TTC549 (cell line): ENCODE data around the gene TMX1.

Source experiments
- FAIRE-seq: peaks from 2 replicates; lab custom pipeline; 2012; peaks lifted over from hg19 to GRCh38; lab: Jason Lieb, UNC

The TMX1 gene

GRCh38 chr14:51293149-51293911 lies 53.3 kb downstream of the TMX1 start:
- no peak for FAIRE-seq

DNA sequence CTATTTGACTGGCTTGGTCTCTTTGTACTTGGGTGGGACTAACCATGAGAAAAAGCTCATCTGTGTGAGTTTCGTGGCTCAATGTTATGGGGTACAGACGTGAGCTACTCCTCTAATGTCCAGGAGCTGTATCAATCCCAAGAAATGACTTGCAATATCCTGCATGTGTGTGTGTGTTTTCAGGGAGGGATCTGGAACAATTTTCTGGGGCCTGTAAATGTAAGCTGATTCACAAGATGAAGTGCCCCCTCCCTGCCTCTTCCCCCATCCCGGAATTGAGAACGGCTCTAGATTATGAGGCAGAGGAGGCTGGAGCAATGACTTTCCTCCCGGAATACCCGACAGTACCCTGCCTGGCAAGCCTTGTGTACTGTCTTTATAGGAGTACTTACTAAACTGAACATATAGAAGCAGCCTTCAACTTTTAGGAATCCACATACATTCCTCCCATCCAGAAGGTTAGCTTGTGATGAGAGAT lies 53.9 kb downstream of the TMX1 start:
- FAIRE-seq, result no peak

GRCh38 chr14:51294951-51295525 lies 55.0 kb downstream of the TMX1 start:
- FAIRE-seq, result no peak

DNA sequence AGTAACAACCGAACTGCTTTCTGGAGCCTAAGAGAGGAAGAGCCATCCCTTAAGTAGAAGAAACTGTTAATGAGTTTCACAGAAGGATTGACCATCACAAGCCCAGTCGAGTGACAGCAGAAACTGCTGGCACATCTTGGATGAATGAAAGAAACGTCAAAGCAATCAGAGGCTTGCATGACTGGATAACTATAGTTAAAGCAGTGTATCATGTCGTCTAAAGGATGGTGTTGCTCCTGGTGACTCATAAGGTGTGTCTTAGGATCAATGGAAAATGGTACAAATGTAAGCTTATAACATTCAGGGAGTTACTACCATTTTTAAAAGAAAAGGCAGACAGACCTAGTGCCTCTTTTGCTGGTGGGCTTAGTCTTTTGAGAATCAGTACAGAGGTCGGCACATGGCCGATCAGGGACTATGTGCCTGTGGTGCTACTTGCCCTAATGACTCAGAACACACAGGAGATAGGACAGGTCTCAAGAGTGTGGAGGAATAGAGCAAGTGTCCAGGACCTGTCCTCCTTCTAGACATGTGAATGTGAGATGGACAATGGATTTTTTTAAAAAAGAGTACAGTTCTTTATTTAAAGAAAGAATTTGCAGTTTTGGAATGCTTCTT lies 55.7 kb downstream of the TMX1 start:
- no peak for FAIRE-seq

GRCh38 chr14:51297066-51297465 lies 57.0 kb downstream of the TMX1 start:
- no peak for FAIRE-seq

- no peak for FAIRE-seq
These were observed 58.8 kb downstream of the TMX1 start for GRCh38 chr14:51298895-51299294.

GRCh38 chr14:51302295-51303030 lies 62.4 kb downstream of the TMX1 start:
- FAIRE-seq, result no peak

GRCh38 chr14:51304438-51304837 lies 64.4 kb downstream of the TMX1 start:
- no peak for FAIRE-seq

DNA sequence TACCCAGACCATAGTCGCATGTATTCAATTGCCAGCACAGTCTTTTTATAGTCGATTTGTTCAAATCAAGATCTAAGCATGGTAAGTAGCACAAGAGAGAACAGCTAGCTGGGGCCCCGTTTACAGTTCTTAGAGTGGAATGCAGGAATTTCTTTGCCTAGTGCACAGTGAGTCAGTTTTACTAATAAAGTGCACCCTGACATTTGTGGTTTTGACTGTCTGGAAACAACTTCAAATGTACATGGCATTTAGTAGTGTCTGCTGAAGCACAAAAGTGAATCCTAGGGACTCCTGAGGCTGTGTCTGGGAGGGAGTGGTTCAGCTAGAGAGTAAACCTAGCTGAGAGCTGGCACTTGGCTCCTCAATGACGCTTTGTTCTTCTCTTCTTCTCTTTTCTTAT lies 64.9 kb downstream of the TMX1 start:
- FAIRE-seq, result no peak

GRCh38 chr14:51305751-51306150 lies 65.7 kb downstream of the TMX1 start:
- FAIRE-seq, result no peak
